Measurements from ENCODE around the gene NAV1.

GRCh38 chr1:201551877-201552731, 13.2 kb downstream of the NAV1 start:
- TF ChIP-seq CTCF (IDR thresholded peaks at IDR 0.05) (no peak), POLR2A (IDR thresholded peaks at IDR 0.05) (no peak)
